PC-3 (cell line): ENCODE data around the gene CFC1B. TPM values are rescaled to one million over a fixed set of nuclear protein-coding genes. Genes with fewer than 3 reads are reported as not detected.
"Not testable (repeated sequence)": the region's sequence is repeated elsewhere in the genome, so short reads cannot be mapped to it uniquely, and the experiment has no call there.

Experiments used
- ATAC-seq: fragments of 200-7000 bp; cut with Tn5 transposase; 2 replicates; pipeline ENCODE4 v1.9.1; 2020; ENCODE audit warnings: mild to moderate bottlenecking, moderate library complexity
- BruUV-seq: library from RNA; stranded (reverse); fragments of 400-500 nt; replicated peaks from 2 replicates; lab custom pipeline; 2021; lab: Mats Ljungman, UMichigan
- CTCF ChIA-PET: fragments of 300-600 bp; sonication (Branson Sonifier 250); formaldehyde crosslinking; loops from one replicate; lab custom pipeline; 2022; ENCODE audit warnings: antibody characterized with exemption; lab: Charles Lee
- POLR2A ChIA-PET: fragments of 300-600 bp; sonication (Branson Sonifier 250); formaldehyde crosslinking; loops from one replicate; lab custom pipeline; 2022; ENCODE audit warnings: antibody characterized with exemption; ENCODE audit not compliant: unreplicated experiment; lab: Charles Lee
- DNase-seq: peaks from one replicate; pipeline ENCODE4 v3.0.0-alpha.2; 2015
- H2AFZ ChIP-seq: fragments of 300-600 bp; sonication (generic); 2 replicates; pipeline ENCODE4 v1.6.0; 2016; ENCODE audit warnings: antibody characterized with exemption, low read length
- H3F3A ChIP-seq: fragments of 300-600 bp; sonication (generic); one replicate; pipeline ENCODE4 v1.6.0; 2017; ENCODE audit warnings: antibody characterized with exemption, low read length, control low read depth, mild to moderate bottlenecking; ENCODE audit not compliant: unreplicated experiment
- H3K27ac ChIP-seq: fragments of 300-600 bp; sonication (generic); 2 replicates; pipeline ENCODE4 v1.5.1; 2016; ENCODE audit warnings: mild to moderate bottlenecking, low read length
- H3K27me3 ChIP-seq: fragments of 300-600 bp; sonication (generic); 2 replicates; pipeline ENCODE4 v1.6.1; 2016; ENCODE audit warnings: low read length, mixed read lengths
- H3K36me3 ChIP-seq: fragments of 300-600 bp; sonication (generic); 2 replicates; pipeline ENCODE4 v1.6.1; 2016; ENCODE audit warnings: low read depth, mixed run types, low read length, mixed read lengths
- H3K4me1 ChIP-seq: fragments of 300-600 bp; sonication (generic); 2 replicates; pipeline ENCODE4 v1.5.1; 2016; ENCODE audit warnings: low read length; ENCODE audit not compliant: insufficient read depth
- H3K4me2 ChIP-seq: fragments of 300-600 bp; sonication (generic); 2 replicates; pipeline ENCODE4 v1.6.0; 2016; ENCODE audit warnings: low read length
- H3K4me3 ChIP-seq: fragments of 300-600 bp; sonication (generic); 2 replicates; pipeline ENCODE4 v1.5.1; 2016; ENCODE audit warnings: mild to moderate bottlenecking, low read length, mixed read lengths
- H3K79me2 ChIP-seq: fragments of 300-600 bp; sonication (generic); 2 replicates; pipeline ENCODE4 v1.6.1; 2017; ENCODE audit warnings: low read length, mixed read lengths
- H3K9ac ChIP-seq: fragments of 300-600 bp; sonication (generic); 2 replicates; pipeline ENCODE4 v1.6.0; 2016; ENCODE audit warnings: mild to moderate bottlenecking, low read length
- H3K9me2 ChIP-seq: fragments of 300-600 bp; sonication (generic); replicated peaks from 2 replicates; pipeline ENCODE4 v1.6.1; 2016; ENCODE audit warnings: mixed run types, low read length, mixed read lengths
- H3K9me3 ChIP-seq: fragments of 300-600 bp; sonication (generic); 2 replicates; pipeline ENCODE4 v1.6.1; 2016; ENCODE audit warnings: low read length, mixed read lengths
- H4K20me1 ChIP-seq: fragments of 300-600 bp; sonication (generic); 2 replicates; pipeline ENCODE4 v1.6.1; 2016; ENCODE audit warnings: low read length, mixed read lengths
- intact Hi-C: fragments of 100-400 bp; cut with micrococcal nuclease; formaldehyde crosslinking; loops from 2 replicates; pipeline ENCODE4 v1.9.0; 2023
- total RNA-seq: library from RNA; depleted of rRNA; stranded (reverse); fragments of >200 nt; gene quantifications from 2 replicates; pipeline ENCODE4 v1.2.3, GENCODE V29; 2014

CFC1B gene
- total RNA-seq, 1 experiment from 2014 or later = not detected

DNA sequence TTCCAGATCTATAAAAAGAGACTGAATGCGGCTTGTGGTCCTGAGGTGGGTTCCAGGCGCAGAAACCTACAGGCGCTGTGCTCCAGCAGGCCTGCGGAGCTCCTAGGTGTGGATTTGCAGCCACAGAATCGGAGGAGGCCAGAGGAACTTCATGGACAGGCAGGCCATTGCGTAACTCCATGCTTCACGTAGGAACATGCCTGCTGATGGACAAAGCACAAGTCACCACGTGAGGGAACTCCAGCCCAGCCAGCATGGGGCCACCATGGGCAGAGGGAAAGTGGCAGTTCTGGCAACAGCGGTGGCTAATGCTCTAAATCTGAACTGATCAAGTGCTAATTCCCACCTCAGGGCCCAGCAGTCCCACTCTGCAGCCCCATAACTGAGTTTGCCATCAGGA lies 17.2 kb downstream of the CFC1B start:
- CTCF ChIA-PET, H3K4me3 ChIP-seq, H3K9me3 ChIP-seq, H3K9me2 ChIP-seq, H4K20me1 ChIP-seq, H3K4me2 ChIP-seq, H2AFZ ChIP-seq, H3K9ac ChIP-seq, H3K27ac ChIP-seq, DNase-seq, H3K36me3 ChIP-seq, H3F3A ChIP-seq, POLR2A ChIA-PET, BruUV-seq, H3K4me1 ChIP-seq, intact Hi-C loops, ATAC-seq, H3K79me2 ChIP-seq, H3K27me3 ChIP-seq: not testable (repeated sequence)

DNA sequence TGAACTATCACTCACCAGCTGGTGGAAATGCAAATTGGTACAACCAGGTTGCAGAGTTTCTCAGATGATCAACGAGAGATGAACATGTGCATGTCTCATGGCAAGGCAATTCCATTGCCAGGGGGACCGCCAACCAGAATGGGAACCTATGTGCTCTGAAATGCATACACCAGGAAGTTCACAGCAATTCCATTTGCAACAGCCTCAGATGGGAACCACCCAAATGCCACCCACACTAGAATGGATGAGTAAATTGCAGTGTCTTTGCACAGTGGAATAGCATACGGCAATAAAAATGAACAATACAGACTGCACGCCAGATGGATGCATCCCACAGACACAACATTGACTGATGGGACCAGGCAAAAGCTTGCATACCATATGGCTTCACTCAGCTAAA lies 21.8 kb downstream of the CFC1B start:
- H3F3A ChIP-seq, H4K20me1 ChIP-seq, H3K79me2 ChIP-seq, CTCF ChIA-PET, DNase-seq, H3K9me3 ChIP-seq, POLR2A ChIA-PET, H3K4me2 ChIP-seq, ATAC-seq, H3K27me3 ChIP-seq, H2AFZ ChIP-seq, H3K36me3 ChIP-seq, H3K9ac ChIP-seq, intact Hi-C loops, H3K27ac ChIP-seq, H3K9me2 ChIP-seq, H3K4me1 ChIP-seq, BruUV-seq, H3K4me3 ChIP-seq: not testable (repeated sequence)

DNA sequence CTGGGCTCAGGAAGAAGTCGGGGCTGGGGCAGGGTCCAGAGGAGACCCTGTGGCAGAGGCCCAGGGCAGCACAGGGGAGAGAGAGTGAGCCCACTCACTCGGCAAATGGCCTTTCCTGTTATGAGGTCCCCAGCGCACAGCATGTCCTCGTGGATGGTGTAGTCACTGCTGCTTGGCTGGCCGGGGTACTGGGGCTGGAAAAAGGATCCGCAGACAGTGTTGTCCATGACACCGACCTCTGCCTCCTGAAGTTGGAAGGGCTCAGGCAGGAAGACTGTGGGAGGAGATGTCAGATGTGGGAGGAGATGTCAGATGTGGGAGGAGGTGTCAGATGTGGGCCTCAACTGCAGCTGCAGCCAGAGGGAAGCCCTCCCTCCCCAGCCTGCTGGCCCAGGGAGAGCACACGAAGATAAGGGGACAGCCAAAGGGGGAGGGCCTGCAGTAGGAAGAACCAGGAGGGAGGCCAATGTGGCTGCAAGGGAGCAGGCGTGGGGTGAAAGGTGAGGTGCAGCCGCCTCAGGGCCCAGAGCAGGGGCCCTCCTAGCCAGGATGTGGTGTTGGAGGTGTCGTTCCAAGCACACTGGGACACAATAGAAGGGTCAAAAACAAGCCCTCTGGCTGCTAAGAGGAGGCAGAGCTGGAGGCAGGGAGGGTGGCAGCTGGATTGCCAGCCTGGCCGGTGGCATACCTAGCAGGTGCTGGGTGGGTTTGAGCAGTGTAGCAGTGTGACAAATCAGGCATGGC lies 22.9 kb downstream of the CFC1B start:
- ATAC-seq, H4K20me1 ChIP-seq, H3K27ac ChIP-seq, CTCF ChIA-PET, H3K4me1 ChIP-seq, H3K4me3 ChIP-seq, H3K27me3 ChIP-seq, H3K9ac ChIP-seq, H3K9me2 ChIP-seq, POLR2A ChIA-PET, H2AFZ ChIP-seq, H3K79me2 ChIP-seq, intact Hi-C loops, BruUV-seq, H3K9me3 ChIP-seq, H3K4me2 ChIP-seq, H3K36me3 ChIP-seq, H3F3A ChIP-seq, DNase-seq: not testable (repeated sequence)

DNA sequence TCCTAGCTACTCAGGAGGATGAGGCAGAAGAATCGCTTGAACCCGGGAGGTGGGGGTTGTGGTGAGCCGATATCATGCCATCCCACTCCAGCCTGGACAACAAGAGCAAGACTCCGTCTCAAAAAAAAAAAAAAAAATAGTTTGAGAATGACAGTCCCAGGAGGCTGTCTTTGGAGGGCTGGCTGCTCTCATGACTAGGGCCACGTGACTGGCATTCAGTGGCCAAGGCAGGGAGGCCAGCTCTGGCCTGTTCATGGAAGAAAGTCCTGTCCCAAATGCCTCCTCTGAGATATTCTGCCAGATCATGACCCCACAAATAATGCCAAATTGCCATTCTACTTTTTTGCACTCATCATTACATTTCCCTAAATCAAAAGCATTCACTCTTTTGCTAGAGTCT lies 24.0 kb downstream of the CFC1B start:
- BruUV-seq, H3K4me2 ChIP-seq, H3F3A ChIP-seq, H3K27ac ChIP-seq, H3K9me2 ChIP-seq, H3K79me2 ChIP-seq, POLR2A ChIA-PET, H2AFZ ChIP-seq, DNase-seq, intact Hi-C loops, H3K4me3 ChIP-seq, H3K9me3 ChIP-seq, H3K36me3 ChIP-seq, H3K9ac ChIP-seq, H4K20me1 ChIP-seq, H3K27me3 ChIP-seq, H3K4me1 ChIP-seq, ATAC-seq, CTCF ChIA-PET: not testable (repeated sequence)

DNA sequence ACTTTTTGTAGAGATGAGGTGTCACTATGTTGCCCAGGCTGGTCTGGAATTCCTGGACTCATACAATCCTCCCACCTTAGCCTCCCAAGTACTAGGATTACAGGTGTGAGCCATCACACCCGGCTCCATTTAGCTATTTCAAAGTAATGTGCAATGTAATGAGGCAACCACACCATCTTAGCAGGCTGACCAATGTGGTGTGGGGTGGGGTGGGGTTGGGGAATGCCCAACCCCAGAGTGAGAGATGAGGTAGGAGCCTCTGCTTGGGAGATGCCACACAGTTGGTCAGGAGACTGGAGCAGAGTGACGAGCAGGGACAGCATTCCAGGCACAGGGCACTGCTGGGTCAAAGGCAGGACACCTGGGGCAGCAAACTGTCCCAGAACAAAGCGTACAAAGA lies 27.4 kb downstream of the CFC1B start:
- intact Hi-C loops, H3K9me2 ChIP-seq, H4K20me1 ChIP-seq, H3K36me3 ChIP-seq, DNase-seq, POLR2A ChIA-PET, H3K9ac ChIP-seq, ATAC-seq, CTCF ChIA-PET, H3K4me2 ChIP-seq, H2AFZ ChIP-seq, BruUV-seq, H3K4me3 ChIP-seq, H3K4me1 ChIP-seq, H3K79me2 ChIP-seq, H3K27me3 ChIP-seq, H3F3A ChIP-seq, H3K9me3 ChIP-seq, H3K27ac ChIP-seq: not testable (repeated sequence)

DNA sequence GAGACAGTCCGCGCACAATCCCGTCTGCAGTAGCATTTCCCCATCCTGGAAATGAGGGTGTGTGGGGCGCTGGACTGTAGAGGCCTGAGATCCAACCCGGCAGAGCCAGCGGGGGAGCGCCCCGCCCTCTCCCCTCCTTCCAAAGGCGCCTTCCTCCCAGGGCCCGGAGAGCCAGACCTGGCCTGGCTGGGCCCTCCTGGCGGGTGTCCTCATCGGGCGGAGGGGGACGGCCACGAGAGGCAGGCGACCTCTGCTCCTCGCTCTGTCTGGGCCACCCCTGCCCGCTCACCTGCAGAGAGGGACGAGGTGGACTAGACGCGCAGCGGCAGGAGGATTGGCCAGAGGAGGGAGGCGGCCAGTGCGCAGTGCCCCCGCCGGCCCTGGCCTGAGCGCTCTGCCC lies 28.5 kb downstream of the CFC1B start:
- DNase-seq, intact Hi-C loops, H3K27ac ChIP-seq, ATAC-seq, H4K20me1 ChIP-seq, POLR2A ChIA-PET, H3K4me1 ChIP-seq, H3K9me2 ChIP-seq, H3K36me3 ChIP-seq, H3K9ac ChIP-seq, H3F3A ChIP-seq, H3K4me2 ChIP-seq, H2AFZ ChIP-seq, H3K79me2 ChIP-seq, H3K9me3 ChIP-seq, BruUV-seq, CTCF ChIA-PET, H3K27me3 ChIP-seq, H3K4me3 ChIP-seq: not testable (repeated sequence)

DNA sequence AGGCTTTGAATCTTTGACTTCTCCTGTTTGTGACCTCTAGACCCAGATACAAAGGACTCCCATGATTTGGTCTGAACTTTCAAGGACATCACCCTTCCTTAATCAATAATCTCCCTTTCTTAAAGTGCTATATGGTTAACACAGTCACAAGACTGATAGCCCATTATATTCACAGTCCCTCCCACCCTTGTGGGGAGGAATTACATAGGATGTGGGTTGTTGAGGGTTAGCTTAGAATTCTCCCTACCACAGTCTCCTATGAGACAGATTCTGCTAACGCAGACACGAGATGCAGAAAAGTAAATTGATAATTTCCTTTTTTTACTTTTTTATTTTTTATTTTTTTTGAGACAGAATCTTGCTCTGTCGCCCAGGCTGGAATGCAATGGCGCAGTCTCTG lies 33.2 kb downstream of the CFC1B start:
- H4K20me1 ChIP-seq, H3K9me3 ChIP-seq, H3K27me3 ChIP-seq, BruUV-seq, CTCF ChIA-PET, H3K4me1 ChIP-seq, H3K36me3 ChIP-seq, H3K27ac ChIP-seq, H2AFZ ChIP-seq, DNase-seq, H3F3A ChIP-seq, H3K4me2 ChIP-seq, ATAC-seq, intact Hi-C loops, POLR2A ChIA-PET, H3K4me3 ChIP-seq, H3K9me2 ChIP-seq, H3K9ac ChIP-seq, H3K79me2 ChIP-seq: not testable (repeated sequence)
